Natural killer cell (primary cell): ENCODE data around the gene UMAD1. TPM values are rescaled to one million over a fixed set of nuclear protein-coding genes. Genes with fewer than 3 reads are reported as not detected.
"Not testable (repeated sequence)": the region's sequence is repeated elsewhere in the genome, so short reads cannot be mapped to it uniquely, and the experiment has no call there.

ENCODE experiments used
- ATAC-seq, 3 donors: fragments of 150-1000 bp in 2 of 3; fragments of 200-7000 bp in 1 of 3; cut with Tn5 transposase; 1 replicate in 1 of 3; 2 replicates in 2 of 3; pipeline ENCODE4 v1.10.0; 2021; ENCODE audit warnings: mild to moderate bottlenecking in 2 of 3, moderate library complexity in 2 of 3
- DNase-seq, 2 donors: peaks; one replicate each; pipeline versions ENCODE4 v3.0.0 to v3.0.0-alpha.2; 2013 to 2021; ENCODE audit warnings: mixed read lengths in 1 of 2
- H3K27ac ChIP-seq: one replicate; pipeline ENCODE4 v1.5.1; 2013; ENCODE audit warnings: mild to moderate bottlenecking, low read length
- H3K27me3 ChIP-seq: one replicate; pipeline ENCODE4 v1.6.1; 2013; ENCODE audit warnings: low read length; ENCODE audit not compliant: control insufficient read depth, insufficient read depth
- H3K36me3 ChIP-seq: one replicate; pipeline ENCODE4 v1.6.1; 2013; ENCODE audit warnings: low read length; ENCODE audit not compliant: control insufficient read depth, insufficient read depth
- H3K4me1 ChIP-seq: one replicate; pipeline ENCODE4 v1.6.1; 2013; ENCODE audit warnings: low read length; ENCODE audit not compliant: control insufficient read depth, insufficient read depth
- H3K4me3 ChIP-seq: one replicate; pipeline ENCODE4 v1.5.1; 2013; ENCODE audit warnings: low read length
- H3K9me3 ChIP-seq: one replicate; pipeline ENCODE4 v1.6.1; 2013; ENCODE audit warnings: low read length; ENCODE audit not compliant: control insufficient read depth, insufficient read depth
- H3K27ac Mint-ChIP-seq, 2 donors: one replicate each; pipeline ENCODE4 v1.8.0; 2022; ENCODE audit warnings: mild to moderate bottlenecking in 2 of 2, mixed read lengths in 2 of 2, moderate library complexity in 1 of 2
- H3K27me3 Mint-ChIP-seq, 2 donors: one replicate each; pipeline ENCODE4 v1.8.0; 2022; ENCODE audit warnings: low read depth in 2 of 2, mixed read lengths in 2 of 2
- H3K36me3 Mint-ChIP-seq: one replicate; pipeline ENCODE4 v1.8.0; 2022; ENCODE audit warnings: mixed read lengths
- H3K4me1 Mint-ChIP-seq, 2 donors: one replicate each; pipeline ENCODE4 v1.8.0; 2022; ENCODE audit warnings: mixed read lengths in 2 of 2
- H3K4me3 Mint-ChIP-seq: one replicate; pipeline ENCODE4 v1.8.0; 2022; ENCODE audit warnings: mild to moderate bottlenecking, moderate library complexity, mixed read lengths
- H3K9me3 Mint-ChIP-seq, 2 donors: one replicate each; pipeline ENCODE4 v1.8.0; 2022; ENCODE audit warnings: mixed read lengths in 2 of 2
- WGBS: methylation state at CpG from one replicate; pipeline ENCODE4 v1.1.7; 2013; ENCODE audit warnings: missing lambda C conversion rate; ENCODE audit not compliant: insufficient coverage; 5-methylcytosine and 5-hydroxymethylcytosine counted together
- intact Hi-C: fragments of 100-400 bp; cut with micrococcal nuclease; formaldehyde crosslinking; loops from one replicate; pipeline ENCODE4 v1.14.2; 2022
- total RNA-seq, 4 donors: library from RNA; stranded (reverse); fragments of 120-200 nt in 1 of 4; gene quantifications; one replicate each; pipeline versions ENCODE4 v1.2.3 to v1.2.4, GENCODE V29; 2013 to 2022
- TF ChIP-seq, protein P1 (sequence below): fragments of 200-600 bp; IDR thresholded peaks from one replicate; pipeline ENCODE4 v1.8.0; 2022; ENCODE audit warnings: antibody characterized with exemption

UMAD1 gene
- total RNA-seq, 3 donors from 2014 or later (not counting 1 experiment from before 2014, with no cell fraction given): 12.3 to 16.5 (median 14.6) TPM

DNA sequence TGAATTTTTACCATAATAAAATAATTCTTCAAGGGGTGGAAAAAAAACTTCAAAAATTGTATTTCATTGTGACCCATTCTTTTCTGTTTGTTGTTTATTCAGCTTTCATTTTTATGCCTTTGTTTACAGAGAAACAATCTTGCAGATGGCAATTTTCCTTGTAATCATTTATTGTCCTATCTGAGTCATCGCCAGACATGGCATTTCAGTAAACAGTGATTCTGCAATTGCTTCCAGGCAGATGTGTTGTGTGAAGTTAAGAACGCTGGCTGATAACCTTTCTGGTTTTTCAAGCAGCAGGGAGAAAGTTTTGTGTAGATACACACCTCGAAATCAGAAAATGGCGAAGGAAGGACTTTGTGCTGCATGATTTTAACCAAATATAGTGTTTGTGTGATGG is 158.6 kb downstream of the UMAD1 start:
- intact Hi-C loops: no loop called here
- no peaks in the 10 kb centered on the region for H3K27me3 Mint-ChIP-seq
- H3K27ac Mint-ChIP-seq: no peak overlapping the region
- no peaks in the 10 kb centered on the region for H3K9me3 Mint-ChIP-seq
- Histone ChIP-seq H3K27ac (no peak overlapping the region), H3K9me3 (no peaks in the 10 kb centered on the region), H3K4me1 (no peaks in the 10 kb centered on the region), H3K36me3 (peaks cover 2% of the 10 kb centered on the region), H3K4me3 (no peak overlapping the region), H3K27me3 (no peaks in the 10 kb centered on the region)
- no peaks in the 10 kb centered on the region for H3K36me3 Mint-ChIP-seq
- H3K4me1 Mint-ChIP-seq: peaks cover 10 to 15% of the 10 kb centered on the region in 2 donors
- ATAC-seq: no peak
- 98% methylated on average over 4 of the region's 4 CpGs for WGBS
- H3K4me3 Mint-ChIP-seq: no peak overlapping the region
- TF ChIP-seq, protein P1, sequence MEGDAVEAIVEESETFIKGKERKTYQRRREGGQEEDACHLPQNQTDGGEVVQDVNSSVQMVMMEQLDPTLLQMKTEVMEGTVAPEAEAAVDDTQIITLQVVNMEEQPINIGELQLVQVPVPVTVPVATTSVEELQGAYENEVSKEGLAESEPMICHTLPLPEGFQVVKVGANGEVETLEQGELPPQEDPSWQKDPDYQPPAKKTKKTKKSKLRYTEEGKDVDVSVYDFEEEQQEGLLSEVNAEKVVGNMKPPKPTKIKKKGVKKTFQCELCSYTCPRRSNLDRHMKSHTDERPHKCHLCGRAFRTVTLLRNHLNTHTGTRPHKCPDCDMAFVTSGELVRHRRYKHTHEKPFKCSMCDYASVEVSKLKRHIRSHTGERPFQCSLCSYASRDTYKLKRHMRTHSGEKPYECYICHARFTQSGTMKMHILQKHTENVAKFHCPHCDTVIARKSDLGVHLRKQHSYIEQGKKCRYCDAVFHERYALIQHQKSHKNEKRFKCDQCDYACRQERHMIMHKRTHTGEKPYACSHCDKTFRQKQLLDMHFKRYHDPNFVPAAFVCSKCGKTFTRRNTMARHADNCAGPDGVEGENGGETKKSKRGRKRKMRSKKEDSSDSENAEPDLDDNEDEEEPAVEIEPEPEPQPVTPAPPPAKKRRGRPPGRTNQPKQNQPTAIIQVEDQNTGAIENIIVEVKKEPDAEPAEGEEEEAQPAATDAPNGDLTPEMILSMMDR: no peak
- no peak for DNase-seq

DNA sequence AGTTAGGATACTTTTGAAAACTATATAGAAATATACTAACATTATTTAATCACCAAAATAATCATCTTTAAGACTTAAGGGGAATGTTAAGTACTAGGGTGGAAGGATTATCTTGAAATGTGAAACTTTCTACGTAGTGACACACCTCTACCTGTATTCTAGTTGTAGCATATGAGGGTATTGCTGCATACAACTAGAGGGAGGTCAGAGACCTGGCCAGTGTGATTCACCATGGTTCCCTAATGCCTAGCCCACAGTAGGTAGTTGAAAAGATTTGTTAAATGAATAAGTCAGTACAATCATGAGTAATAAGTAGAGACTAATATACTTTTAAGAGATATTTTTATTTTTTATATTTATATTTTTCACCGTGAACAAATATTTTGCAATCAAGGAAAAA is 162.0 kb downstream of the UMAD1 start:
- Mint-ChIP-seq H3K9me3 (no peaks in the 10 kb centered on the region), H3K27me3 (no peaks in the 10 kb centered on the region), H3K4me1 (no peaks in the 10 kb centered on the region), H3K36me3 (no peaks in the 10 kb centered on the region), H3K27ac (no peak overlapping the region), H3K4me3 (no peak overlapping the region)
- ATAC-seq (no peak), DNase-seq (no peak)
- Histone ChIP-seq H3K27ac (no peak overlapping the region), H3K9me3 (no peaks in the 10 kb centered on the region), H3K27me3 (no peaks in the 10 kb centered on the region), H3K4me1 (no peaks in the 10 kb centered on the region), H3K4me3 (no peak overlapping the region), H3K36me3 (no peaks in the 10 kb centered on the region)
- WGBS: 100% methylated on average over 1 of the region's 2 CpGs
- intact Hi-C loops: no loop called here
- TF ChIP-seq, protein P1: no peak

DNA sequence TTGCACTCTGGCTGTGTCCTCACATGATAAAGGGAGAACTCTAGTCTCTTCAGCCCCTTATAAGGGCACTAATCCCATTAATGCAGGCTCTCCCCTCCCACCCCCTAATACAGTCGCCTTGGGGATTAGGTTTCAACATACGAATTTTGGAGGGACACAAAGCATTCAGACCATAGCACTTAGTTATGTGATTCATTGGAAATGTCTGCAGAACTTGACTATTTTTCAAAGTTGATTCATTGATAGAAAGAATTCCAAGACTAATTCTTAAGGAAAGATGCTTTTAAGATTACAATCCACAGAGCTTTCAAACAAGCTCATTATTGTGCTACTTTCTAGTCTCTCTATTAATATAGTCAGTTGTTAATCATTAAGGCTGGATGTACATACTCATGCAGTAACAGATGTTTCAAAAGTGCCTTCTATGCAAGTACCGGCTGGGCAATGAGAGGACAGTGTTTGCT is 163.2 kb downstream of the UMAD1 start:
- Histone ChIP-seq H3K27ac (no peak overlapping the region), H3K9me3 (no peaks in the 10 kb centered on the region), H3K4me3 (no peak overlapping the region), H3K27me3 (no peaks in the 10 kb centered on the region), H3K36me3 (no peaks in the 10 kb centered on the region), H3K4me1 (no peaks in the 10 kb centered on the region)
- H3K9me3 Mint-ChIP-seq: no peaks in the 10 kb centered on the region
- H3K27ac Mint-ChIP-seq: no peak overlapping the region
- 92% methylated on average over 1 of the region's 3 CpGs for WGBS
- ATAC-seq (no peak), DNase-seq (no peak)
- no peak overlapping the region for H3K4me3 Mint-ChIP-seq
- TF ChIP-seq, protein P1: no peak
- intact Hi-C loops: no loop called here
- no peaks in the 10 kb centered on the region for H3K36me3 Mint-ChIP-seq
- H3K27me3 Mint-ChIP-seq: no peaks in the 10 kb centered on the region
- H3K4me1 Mint-ChIP-seq: no peaks in the 10 kb centered on the region

DNA sequence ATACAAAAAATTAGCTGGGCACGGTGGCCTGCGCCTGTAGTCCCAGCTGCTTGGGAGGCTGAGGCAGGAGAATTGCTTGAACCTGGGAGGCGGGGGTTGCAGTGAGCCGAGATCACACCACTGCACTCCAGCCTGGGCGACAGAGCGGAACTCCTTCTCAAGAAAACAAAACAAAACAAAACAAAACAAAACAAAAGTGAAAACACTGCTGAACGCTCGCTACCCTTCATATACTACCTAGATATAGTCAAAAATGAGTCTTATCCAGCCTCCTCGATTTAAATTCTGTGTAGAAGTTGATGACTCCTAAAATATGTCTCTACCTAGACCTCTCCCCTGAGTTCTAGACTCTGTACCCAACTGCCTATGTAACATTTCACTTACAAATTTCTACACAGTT is 164.3 kb downstream of the UMAD1 start:
- 98% methylated on average over 6 of the region's 9 CpGs for WGBS
- H3K36me3 ChIP-seq, H3K27me3 Mint-ChIP-seq, H3K4me1 Mint-ChIP-seq, H3K9me3 Mint-ChIP-seq, H3K27me3 ChIP-seq, ATAC-seq, H3K27ac ChIP-seq, H3K4me3 ChIP-seq, H3K36me3 Mint-ChIP-seq, H3K27ac Mint-ChIP-seq, DNase-seq, H3K9me3 ChIP-seq, intact Hi-C loops, H3K4me3 Mint-ChIP-seq, H3K4me1 ChIP-seq: not testable (repeated sequence)
